ES-I3 (cell line): ENCODE results near the gene WDR72.
"Not testable (repeated sequence)": the region's sequence is repeated elsewhere in the genome, so short reads cannot be mapped to it uniquely, and the experiment has no call there.

Experiments
- H3K36me3 ChIP-seq: 2 replicates; pipeline ENCODE4 v1.6.1; 2013; ENCODE audit warnings: mild to moderate bottlenecking, low read length, control low read depth, moderate library complexity; ENCODE audit not compliant: insufficient read depth
- H3K4me1 ChIP-seq: 2 replicates; pipeline ENCODE4 v1.6.1; 2013; ENCODE audit warnings: mild to moderate bottlenecking, control low read depth, low read length; ENCODE audit not compliant: insufficient read depth
- H3K9ac ChIP-seq: 2 replicates; pipeline ENCODE4 v1.6.1; 2013; ENCODE audit warnings: low read depth, mild to moderate bottlenecking, low read length, moderate library complexity
- H3K9me3 ChIP-seq: 2 replicates; pipeline ENCODE4 v1.6.1; 2013; ENCODE audit warnings: mild to moderate bottlenecking, low read length, moderate library complexity; ENCODE audit not compliant: control insufficient read depth, insufficient read depth

Gene WDR72

DNA sequence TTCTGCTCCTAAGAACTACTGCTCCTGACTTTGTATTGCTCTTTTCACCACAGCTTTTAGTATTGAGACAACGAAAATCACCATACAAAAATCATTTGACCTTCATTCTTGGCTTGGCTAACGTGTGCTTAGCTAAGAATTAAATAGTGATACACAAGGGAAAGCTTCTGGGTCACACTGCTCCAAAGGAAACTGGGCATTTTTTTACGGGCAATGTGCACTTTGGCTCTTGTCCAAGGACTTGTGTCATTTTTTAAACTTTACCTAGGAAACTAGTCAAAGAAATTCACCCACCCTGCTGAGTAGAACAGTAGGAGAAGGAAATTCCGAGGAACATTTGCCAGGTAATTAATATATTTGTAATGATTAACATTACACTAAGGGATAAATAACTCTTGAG lies 19.8 kb downstream of the WDR72 start:
- no peaks in the 10 kb centered on the region for H3K36me3 ChIP-seq
- H3K4me1 ChIP-seq = no peaks in the 10 kb centered on the region
- no peak overlapping the region for H3K9ac ChIP-seq
- H3K9me3 ChIP-seq = no peaks in the 10 kb centered on the region

DNA sequence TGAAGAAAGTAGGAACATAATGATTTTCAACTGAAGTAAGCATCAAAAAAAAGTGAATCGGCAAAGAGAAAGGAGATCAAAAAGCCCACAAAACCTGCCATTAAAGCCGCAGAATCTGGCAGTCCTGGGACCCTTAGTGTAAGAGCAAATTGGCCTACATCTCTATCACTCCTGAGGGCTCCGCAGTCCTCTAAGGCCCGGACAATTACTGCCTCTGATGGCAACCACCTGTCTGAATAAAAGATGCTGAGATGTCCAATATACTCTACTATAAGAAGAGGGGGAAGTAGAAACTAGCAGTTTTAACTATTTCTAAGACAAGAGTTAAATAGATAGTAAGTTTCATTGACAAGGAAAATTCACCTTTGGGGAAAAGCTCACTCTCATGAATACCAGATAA lies 20.3 kb downstream of the WDR72 start:
- Histone ChIP-seq H3K4me1 (no peaks in the 10 kb centered on the region), H3K9ac (no peak overlapping the region), H3K36me3 (no peaks in the 10 kb centered on the region), H3K9me3 (no peaks in the 10 kb centered on the region)

DNA sequence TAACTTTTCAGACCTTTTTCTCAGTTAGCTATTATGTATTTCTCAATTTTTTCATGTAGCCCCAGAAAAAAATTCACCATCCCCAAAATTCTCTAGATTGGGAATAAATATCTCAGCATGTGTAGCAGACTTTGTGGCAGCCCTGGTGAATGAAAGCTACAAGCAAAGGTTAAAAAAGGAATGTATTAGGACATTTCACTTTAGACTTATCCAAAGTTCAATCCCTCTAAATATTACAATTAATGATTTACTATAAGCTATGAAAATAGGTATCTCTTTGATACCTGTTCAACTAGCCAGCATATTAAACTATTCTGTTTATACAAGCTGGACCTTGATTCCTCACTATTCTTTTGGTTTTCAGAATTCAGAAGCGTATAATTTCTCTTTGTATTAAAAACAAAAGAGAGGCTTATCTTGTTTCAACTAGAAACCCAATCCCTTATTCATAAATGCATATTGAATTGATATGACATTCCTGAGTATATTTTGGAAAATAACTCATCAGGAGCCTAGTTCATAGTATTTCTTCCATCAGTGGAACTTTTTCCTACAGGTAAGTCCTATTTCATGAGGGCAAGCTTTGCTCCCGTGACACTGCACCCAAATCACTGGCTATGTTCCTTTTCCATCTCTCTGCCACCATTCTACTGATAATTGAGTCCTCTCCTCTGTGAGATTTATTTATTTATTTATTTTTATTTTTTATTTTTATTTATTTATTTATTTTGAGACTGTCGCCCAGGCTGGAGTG lies 38.0 kb downstream of the WDR72 start:
- Histone ChIP-seq H3K4me1 (no peaks in the 10 kb centered on the region), H3K9ac (no peak overlapping the region), H3K36me3 (no peaks in the 10 kb centered on the region), H3K9me3 (no peaks in the 10 kb centered on the region)

DNA sequence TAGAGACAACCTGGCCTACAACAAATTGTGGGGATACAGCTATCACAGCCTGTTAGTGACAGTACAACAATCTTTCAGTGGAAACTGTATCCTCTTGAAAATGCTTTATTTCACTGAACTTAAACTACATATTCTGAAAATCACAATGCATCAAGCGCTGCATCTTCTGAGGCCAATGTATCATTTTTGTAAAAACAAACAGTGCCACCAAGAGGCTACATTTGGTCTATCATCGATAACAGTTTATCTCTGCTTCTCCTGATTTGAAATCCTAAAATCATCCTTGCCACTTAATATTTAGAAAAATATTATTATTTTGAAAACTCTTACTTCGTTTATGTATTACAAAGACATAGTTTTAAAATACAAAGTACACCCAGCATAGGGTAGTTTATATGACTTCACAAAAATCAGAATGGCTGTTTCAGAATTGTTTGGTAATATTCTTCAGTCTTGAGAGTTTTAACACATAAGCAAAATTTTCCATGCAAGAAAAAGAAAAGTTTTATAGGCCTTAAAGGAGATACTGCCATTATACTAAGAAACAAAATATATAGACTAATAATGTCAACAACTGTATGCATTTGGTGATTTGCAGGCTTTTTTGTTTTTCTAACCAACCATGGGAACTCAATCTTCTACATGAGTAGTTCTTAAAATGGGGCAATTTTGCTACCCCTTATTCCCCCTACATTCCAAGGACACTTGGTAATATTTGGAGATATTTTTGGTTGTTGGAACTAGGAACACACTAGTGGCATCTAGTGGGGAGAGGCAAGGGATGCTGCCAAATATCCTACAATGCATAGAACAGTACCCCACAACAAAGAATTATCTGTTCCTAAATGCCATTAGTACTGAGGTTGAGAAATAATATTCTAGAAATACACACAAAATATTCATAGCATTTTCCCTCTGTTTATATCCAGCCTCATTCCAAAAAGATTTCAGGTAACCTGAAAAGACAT lies 42.3 kb downstream of the WDR72 start:
- H3K4me1 ChIP-seq = no peaks in the 10 kb centered on the region
- H3K9me3 ChIP-seq = no peaks in the 10 kb centered on the region
- H3K9ac ChIP-seq = no peak overlapping the region
- H3K36me3 ChIP-seq = no peaks in the 10 kb centered on the region

DNA sequence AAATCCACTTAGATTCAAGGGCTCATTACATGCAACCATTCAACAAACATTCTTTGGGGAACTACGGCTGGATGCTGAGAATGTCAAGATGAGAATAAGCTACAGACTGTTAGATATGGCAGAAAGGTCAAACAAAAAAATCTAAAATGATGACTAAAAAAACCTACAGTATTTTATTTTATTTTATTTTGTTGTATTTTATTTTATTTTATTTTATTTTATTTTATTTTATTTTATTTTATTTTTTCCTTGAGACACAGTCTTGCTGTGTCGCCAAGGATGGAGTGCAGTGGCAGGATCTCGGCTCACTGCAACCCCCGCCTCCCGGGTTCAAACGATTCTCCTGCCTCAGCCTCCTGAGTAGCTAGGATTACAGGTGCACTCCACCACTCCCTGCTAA lies 46.2 kb downstream of the WDR72 start:
- H3K36me3 ChIP-seq = no peaks in the 10 kb centered on the region
- no peak overlapping the region for H3K9ac ChIP-seq
- no peaks in the 10 kb centered on the region for H3K9me3 ChIP-seq
- no peaks in the 10 kb centered on the region for H3K4me1 ChIP-seq

DNA sequence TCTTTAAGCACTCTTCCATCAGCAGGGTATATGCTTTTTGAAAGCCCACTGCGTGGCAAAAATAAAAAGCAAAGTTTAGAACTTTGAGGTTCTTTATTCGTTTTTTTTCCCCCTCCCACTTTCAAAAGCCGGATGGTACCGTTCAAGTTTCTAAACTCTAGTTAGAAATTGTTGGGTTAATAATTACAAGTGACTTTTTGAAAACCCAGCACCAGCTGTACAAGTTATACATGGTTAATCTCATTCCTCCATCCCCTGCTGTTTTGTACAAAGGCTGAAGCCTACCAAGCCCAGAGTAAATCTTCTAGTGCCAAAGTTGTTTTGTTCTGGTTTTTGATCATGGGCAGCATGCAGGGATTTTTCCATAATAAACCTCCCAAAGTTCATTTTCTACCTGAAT lies 48.6 kb downstream of the WDR72 start:
- Histone ChIP-seq H3K4me1 (no peaks in the 10 kb centered on the region), H3K9me3 (no peaks in the 10 kb centered on the region), H3K9ac (no peak overlapping the region), H3K36me3 (no peaks in the 10 kb centered on the region)

DNA sequence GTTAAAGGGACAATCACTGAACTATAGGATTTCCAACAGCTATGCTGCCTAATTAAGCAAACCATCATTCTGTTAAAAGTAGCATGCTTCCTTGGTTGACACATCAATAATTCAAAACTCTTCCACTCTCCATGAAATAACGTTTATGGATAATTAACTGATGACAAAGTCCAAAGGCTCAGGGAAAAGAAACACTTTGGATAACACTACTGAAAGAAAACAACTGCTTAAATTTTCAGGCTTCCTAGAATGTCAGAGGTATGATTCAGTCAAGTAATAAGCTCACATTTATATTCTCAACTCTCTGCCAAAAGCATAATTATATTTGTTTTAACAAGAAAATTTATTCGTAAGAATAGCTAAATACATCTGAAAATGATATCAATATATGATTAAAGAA lies 49.6 kb downstream of the WDR72 start:
- no peaks in the 10 kb centered on the region for H3K9me3 ChIP-seq
- no peak overlapping the region for H3K9ac ChIP-seq
- no peaks in the 10 kb centered on the region for H3K4me1 ChIP-seq

DNA sequence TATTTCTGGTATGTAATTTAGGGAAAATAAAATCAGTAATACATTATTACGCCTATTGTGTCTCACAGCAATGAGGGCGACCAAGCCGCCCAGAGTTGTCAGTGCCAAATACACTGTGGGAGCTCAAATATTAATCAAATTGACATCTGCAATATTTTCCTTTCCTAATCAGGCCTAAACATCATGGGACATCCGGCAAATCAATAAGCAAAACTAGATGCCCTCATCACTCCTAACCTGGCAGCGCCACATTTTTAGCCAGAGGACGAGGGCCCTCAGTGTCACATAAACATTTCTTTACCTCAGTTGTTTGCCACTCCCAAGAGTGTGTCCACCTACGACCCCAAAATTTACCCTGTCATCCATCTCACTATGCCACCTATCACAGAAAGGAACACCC lies 64.1 kb downstream of the WDR72 start:
- no peaks in the 10 kb centered on the region for H3K9me3 ChIP-seq
- H3K9ac ChIP-seq = no peak overlapping the region
- H3K36me3 ChIP-seq = no peaks in the 10 kb centered on the region
- H3K4me1 ChIP-seq = no peaks in the 10 kb centered on the region

More for the DNA sequence above, 49.6 kb downstream of the WDR72 start:
- no peaks in the 10 kb centered on the region for H3K36me3 ChIP-seq

DNA sequence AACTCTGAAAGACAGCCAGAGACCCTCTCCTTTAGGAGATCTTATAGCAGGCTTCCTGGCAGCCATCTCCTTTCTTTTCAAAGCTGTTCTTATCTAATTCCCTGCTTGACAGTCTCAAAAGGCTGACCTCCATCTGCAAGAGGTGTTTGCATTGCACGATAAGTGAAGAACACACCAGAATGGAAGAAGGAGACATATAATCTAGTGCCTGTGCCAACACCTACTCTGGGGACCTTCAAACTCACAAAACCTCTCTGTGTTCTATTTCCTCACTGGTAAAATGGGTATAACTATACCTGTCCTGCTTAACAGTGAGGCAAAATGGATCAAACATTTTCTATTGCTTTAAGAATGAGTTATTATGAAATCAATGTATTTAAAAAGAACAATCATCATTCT lies 65.0 kb downstream of the WDR72 start:
- Histone ChIP-seq H3K36me3 (no peaks in the 10 kb centered on the region), H3K9me3 (no peaks in the 10 kb centered on the region), H3K4me1 (no peaks in the 10 kb centered on the region), H3K9ac (no peak overlapping the region)

DNA sequence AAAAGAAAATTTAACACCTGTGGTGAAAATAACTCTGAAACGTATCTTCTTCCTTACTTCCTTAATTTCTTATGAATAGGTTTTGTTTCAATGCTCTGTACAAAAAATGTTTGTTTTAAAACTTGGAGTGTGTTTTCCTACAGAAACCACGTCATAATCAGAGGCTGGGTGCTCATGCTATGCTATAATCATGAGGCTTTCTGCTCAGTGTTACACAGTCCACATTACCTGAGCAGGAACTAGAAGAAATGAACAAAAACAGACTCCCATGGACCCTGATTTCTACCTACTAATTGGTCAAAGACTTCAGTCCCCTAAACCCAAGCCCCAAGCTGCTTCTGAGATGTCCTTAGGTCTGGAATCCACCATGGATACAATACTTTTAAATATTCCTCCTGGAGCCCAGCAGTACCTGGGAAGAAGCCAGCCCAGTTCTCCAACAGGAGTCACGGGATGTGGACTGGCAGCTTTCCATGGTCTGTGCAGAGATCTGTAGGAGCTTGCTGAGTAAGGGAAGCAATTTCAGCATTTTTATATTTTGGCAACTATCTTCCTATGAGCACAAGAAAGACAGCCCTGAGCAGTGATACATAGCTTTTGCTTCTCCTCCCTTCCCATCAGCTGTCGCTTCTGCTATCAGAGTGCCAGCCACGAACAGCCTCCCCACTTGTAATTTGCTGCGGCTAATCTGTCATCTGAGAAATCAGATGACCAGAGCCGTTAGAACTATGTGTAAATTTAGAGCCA lies 65.6 kb downstream of the WDR72 start:
- Histone ChIP-seq H3K9ac (no peak overlapping the region), H3K36me3 (no peaks in the 10 kb centered on the region), H3K4me1 (no peaks in the 10 kb centered on the region), H3K9me3 (no peaks in the 10 kb centered on the region)

DNA sequence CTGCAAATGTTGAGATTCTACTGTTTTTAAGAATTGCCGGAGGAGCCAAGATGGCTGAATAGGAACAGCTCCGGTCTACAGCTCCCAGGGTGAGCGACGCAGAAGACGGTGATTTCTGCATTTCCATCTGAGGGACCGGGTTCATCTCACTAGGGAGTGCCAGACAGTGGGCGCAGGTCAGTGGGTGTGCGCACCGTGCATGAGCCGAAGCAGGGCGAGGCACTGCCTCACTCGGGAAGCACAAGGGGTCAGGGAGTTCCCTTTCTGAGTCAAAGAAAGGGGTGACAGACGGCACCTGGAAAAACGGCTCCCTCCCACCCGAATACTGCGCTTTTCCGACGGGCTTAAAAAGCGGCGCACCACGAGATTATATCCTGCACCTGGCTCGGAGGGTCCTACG lies 75.3 kb downstream of the WDR72 start:
- H3K9ac ChIP-seq = peak overlapping the region; percentile 33; the same call in 1 of the 2 replicates
- not testable (repeated sequence) for H3K9me3 ChIP-seq, H3K4me1 ChIP-seq, H3K36me3 ChIP-seq

DNA sequence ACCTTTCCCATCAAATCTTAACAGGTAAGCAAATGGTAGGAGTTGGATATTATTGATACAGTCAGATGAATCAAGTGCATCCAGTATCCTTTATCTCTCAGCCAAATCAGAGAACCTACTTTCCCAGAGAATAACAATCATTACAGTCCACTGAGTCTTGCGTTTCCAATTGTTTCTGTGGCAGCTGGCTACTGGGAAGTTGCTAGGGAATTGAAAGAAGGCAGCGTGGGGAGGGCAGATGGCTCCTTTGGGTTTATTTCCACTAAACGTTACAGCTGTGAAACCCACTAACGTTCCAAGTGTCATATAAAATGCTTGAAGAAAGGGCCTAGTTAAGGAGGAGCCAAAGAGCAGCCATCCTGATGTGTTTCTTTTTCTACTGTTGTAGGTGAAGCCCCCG lies 78.4 kb downstream of the WDR72 start:
- H3K4me1 ChIP-seq = no peaks in the 10 kb centered on the region
- no peak overlapping the region for H3K9ac ChIP-seq
- no peaks in the 10 kb centered on the region for H3K36me3 ChIP-seq
- H3K9me3 ChIP-seq = no peaks in the 10 kb centered on the region

DNA sequence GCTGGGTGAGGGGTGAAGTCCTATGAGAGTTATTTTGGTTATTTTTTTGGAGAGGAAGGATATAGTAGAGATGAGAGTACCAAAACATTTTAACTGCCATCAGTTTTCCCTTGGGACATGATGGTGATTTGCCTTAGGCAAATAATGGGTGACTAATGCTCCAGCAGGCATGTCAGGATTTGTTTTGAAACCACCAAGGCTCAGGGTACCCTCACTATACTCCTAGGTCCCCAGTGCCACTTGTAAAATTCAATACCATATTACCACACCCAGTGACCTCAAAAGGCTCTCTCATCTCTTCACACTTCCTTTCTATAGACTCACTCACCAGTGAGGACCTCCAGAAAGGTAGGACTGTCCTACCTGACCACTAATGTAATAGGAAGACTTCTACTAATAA lies 83.6 kb downstream of the WDR72 start:
- H3K36me3 ChIP-seq = no peaks in the 10 kb centered on the region

DNA sequence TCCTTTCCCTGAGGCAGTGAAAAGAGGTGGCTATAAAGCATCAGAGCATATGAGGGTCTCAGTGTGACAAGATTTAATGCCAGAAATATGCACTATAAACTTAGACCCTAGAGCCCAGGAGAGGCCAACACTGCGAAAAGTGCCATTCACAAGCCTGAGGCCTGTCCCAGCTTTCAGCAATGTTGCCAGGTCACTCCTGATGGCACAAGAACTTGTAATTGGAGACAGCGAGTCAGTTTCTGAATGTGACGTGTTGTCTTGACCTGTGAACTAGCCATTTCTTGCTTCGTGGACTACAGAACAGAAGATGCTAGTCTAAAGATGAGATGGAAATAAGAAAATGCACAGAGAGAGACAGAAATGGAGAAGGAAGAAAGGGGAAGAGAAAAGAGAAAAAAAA lies 87.9 kb downstream of the WDR72 start:
- H3K9me3 ChIP-seq = no peaks in the 10 kb centered on the region
- H3K9ac ChIP-seq = no peak overlapping the region
- no peaks in the 10 kb centered on the region for H3K4me1 ChIP-seq
- no peaks in the 10 kb centered on the region for H3K36me3 ChIP-seq

More for the DNA sequence above, 83.6 kb downstream of the WDR72 start:
- Histone ChIP-seq H3K4me1 (no peaks in the 10 kb centered on the region), H3K9ac (no peak overlapping the region), H3K9me3 (no peaks in the 10 kb centered on the region)
